Subcutaneous adipose tissue (tissue), 4 donors: ENCODE results near the gene CROCC. TPM values are rescaled to one million over a fixed set of nuclear protein-coding genes. Genes with fewer than 3 reads are reported as not detected.

Experiments
- CTCF ChIP-seq: fragments of 450-650 bp; IDR thresholded peaks from one replicate; pipeline ENCODE4 v1.5.1; 2016; ENCODE audit warnings: low read depth, mild to moderate bottlenecking, control low read depth, antibody characterized with exemption, moderate library complexity
- total RNA-seq, 4 donors: library from RNA; depleted of rRNA; stranded (reverse); fragments of >200 nt; gene quantifications; one replicate each; pipeline ENCODE4 v1.1.0, GENCODE V29; 2016

The CROCC gene
- total RNA-seq, 4 donors from 2014 or later: 7.7 to 32.4 (median 14.8) TPM

DNA sequence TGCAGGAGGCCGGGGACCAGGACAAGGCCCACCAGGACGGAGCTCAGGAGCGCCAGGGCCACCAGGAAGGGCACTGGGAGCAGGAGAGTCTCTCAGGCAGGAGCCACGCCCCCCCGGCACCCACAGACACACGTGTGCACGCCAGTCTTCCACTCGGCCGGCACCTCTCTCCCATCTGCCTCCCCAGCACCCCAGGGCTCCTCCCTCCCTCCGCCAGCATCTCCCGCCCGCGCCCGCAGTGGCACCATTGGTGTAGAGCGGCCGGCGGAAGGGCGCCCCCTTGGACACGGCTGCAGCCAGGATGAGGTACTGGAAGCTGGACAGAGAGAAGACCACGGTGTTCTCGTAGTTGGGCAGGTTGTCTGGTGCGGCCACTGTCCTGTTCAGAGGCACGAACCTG lies 64.8 kb downstream of the CROCC start:
- no peak for TF ChIP-seq CTCF

GRCh38 chr1:16986962-16987361 lies 65.2 kb downstream of the CROCC start:
- no peak for TF ChIP-seq CTCF

DNA sequence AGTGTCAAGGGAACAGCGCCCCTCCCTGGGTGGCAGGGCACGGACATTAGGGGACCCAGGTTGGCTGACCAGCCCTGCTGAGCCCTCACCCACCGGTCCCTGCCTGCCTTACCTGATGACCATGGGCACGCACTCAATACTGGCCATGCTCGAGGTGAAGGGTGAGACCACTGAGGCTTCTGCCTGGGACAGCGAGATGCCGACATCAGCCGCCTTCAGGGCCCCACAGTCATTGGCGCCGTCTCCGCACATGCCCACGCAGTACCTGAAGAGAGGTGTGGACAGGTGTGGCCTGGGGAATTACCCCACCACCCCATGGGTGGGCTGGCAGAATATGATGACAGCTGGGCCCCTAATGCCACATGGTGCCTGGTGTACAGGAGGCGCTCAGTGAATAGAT lies 66.5 kb downstream of the CROCC start:
- no peak for TF ChIP-seq CTCF

GRCh38 chr1:16989676-16990391 lies 68.1 kb downstream of the CROCC start:
- TF ChIP-seq CTCF: no peak

DNA sequence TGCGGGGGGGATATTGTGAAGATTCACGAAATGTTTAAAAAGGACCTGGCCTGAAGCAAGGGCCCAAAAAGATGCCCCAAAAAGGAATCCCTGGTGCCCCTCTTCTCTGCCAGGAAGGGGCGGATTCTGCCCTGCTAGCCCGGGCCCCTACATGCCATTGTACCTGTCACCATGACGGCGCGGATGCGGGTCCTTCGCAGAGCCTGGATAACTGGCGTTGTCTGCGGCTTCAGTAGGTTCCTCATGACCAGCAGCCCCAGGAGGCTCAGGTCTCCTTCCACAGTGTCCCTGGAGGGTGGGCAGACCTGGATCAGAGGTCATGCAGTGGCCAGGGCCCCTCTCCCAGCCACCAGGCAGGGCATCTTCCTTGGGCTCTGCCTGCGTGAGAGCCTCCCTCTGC lies 69.8 kb downstream of the CROCC start:
- TF ChIP-seq CTCF: no peak

GRCh38 chr1:16992102-16992501 lies 70.4 kb downstream of the CROCC start:
- TF ChIP-seq CTCF: no peak

- TF ChIP-seq CTCF: no peak
Observed at GRCh38 chr1:16992675-16993074, 70.9 kb downstream of the CROCC start.
